Body of pancreas (tissue), 4 donors: ENCODE measurements around the gene SHC1. TPM values are rescaled to one million over a fixed set of nuclear protein-coding genes. Genes with fewer than 3 reads are reported as not detected.

ENCODE experiments used
- ATAC-seq: fragments of 150-250 bp; one replicate; pipeline ENCODE4 v1.9.1; 2016
- DNase-seq, 4 donors: peaks; one replicate each; pipeline ENCODE4 v3.0.0-alpha.2; 2019
- H3K27ac ChIP-seq, 4 donors: fragments of 200-600 bp; sonication (generic); 1 replicate in 3 of 4; 2 replicates in 1 of 4; pipeline versions ENCODE4 v1.5.1 to v1.6.1; 2016 to 2019; ENCODE audit warnings: mild to moderate bottlenecking in 1 of 4, mixed read lengths in 1 of 4, moderate library complexity in 1 of 4
- H3K27me3 ChIP-seq, 2 donors: fragments of 200-600 bp; sonication (generic); one replicate each; pipeline ENCODE4 v1.6.0; 2016; ENCODE audit warnings: mild to moderate bottlenecking in 1 of 2
- H3K36me3 ChIP-seq, 2 donors: fragments of 200-600 bp; sonication (generic); replicated peaks in 1 of 2; 2 replicates each; pipeline ENCODE4 v1.5.1; 2016; ENCODE audit warnings: low read depth in 2 of 2; ENCODE audit not compliant: insufficient read depth in 1 of 2
- H3K4me1 ChIP-seq: fragments of 200-600 bp; sonication (generic); one replicate; pipeline ENCODE4 v1.6.0; 2016
- H3K4me3 ChIP-seq, 2 donors: fragments of 200-600 bp; sonication (generic); 1 replicate in 1 of 2; 2 replicates in 1 of 2; pipeline ENCODE4 v1.5.1; 2016 to 2019
- H3K9me3 ChIP-seq, 3 donors: fragments of 200-600 bp; sonication (generic); 1 replicate in 2 of 3; 2 replicates in 1 of 3; pipeline ENCODE4 v1.5.1; 2016
- CTCF ChIP-seq, 7 experiments: fragments of 450-650 bp in 4 of 7; fragments of 200-600 bp in 3 of 7; sonication (generic) in 3 of 7; IDR thresholded peaks; one replicate each; pipeline ENCODE4 v1.5.1; 2016 to 2019; ENCODE audit warnings: antibody characterized with exemption in 7 of 7
- POLR2A ChIP-seq, 3 donors: fragments of 450-650 bp; IDR thresholded peaks; one replicate each; pipeline ENCODE4 v1.6.1; 2016; ENCODE audit warnings: antibody characterized with exemption in 3 of 3, mild to moderate bottlenecking in 2 of 3
- WGBS, 2 donors: methylation state at CpG; one replicate each; pipeline ENCODE4 v1.1.5; 2017; 5-methylcytosine and 5-hydroxymethylcytosine counted together
- intact Hi-C: fragments of 100-400 bp; cut with DNase I; formaldehyde crosslinking; loops from one replicate; pipeline ENCODE4 v1.15.1; 2023
- total RNA-seq, 2 donors: library from RNA; depleted of rRNA; stranded (reverse); fragments of >200 nt; gene quantifications; one replicate each; pipeline ENCODE4 v1.1.0, GENCODE V29; 2016

The SHC1 gene
- total RNA-seq, 2 donors from 2014 or later: 38.1 to 45.5 TPM

- intact Hi-C loops: no loop called here
- H3K27ac ChIP-seq: peak overlapping the region; percentile 96 to 100 (median 98)
- no peaks in the 10 kb centered on the region for H3K9me3 ChIP-seq
- peaks cover 29% of the 10 kb centered on the region for H3K4me1 ChIP-seq
- H3K36me3 ChIP-seq: no peaks in the 10 kb centered on the region
- WGBS, 2 donors: 1% methylated on average over 36 of the region's 36 CpGs
- peak; percentile 88 to 92 (median 90) for DNase-seq
- ATAC-seq: peak; percentile 85
- H3K27me3 ChIP-seq: no peaks in the 10 kb centered on the region
- H3K4me3 ChIP-seq: peak overlapping the region in 1 of 2 donors; percentile 0
- peak in 1 of 3 donors; percentile 65 for TF ChIP-seq POLR2A (IDR thresholded peaks at IDR 0.05)
- TF ChIP-seq CTCF (IDR thresholded peaks at IDR 0.05): peak in 5 of 7 experiments; percentile 15 to 47 (median 33)
Observed at GRCh38 chr1:154937085-154937987, 33.2 kb downstream of the SHC1 start.

DNA sequence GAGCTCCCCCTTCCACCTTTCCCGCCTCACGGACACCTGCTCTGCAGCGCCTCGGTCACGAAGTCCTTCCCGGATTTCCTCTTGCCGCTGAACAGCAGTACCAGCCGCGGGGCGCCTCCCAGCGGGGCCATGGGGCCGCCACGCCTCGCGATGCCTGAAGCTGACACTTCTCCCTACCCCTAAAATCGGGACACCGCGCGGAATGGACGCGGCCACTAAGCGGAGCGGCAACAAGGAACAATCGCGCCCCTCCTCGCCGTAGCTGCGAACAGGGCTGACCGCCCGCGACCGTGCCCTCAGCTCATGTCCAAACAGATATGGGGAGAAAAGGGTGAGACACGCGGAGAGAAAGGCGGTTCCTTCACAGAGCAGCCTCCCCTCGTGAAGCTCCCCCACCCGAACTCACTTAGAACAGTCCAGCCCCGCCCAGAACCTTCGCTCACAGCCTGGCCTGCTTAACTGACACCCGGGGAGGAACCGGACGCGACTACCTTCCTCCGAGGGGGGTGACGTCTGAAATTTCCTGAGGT is 33.9 kb downstream of the SHC1 start, which contains the start of gene PMVK:
PMVK (minus strand) TSS at position 165 of the 530 bp plus-strand sequence; CDS start at position 131, 34 bp downstream.
- Histone ChIP-seq H3K27me3 (no peaks in the 10 kb centered on the region), H3K9me3 (no peaks in the 10 kb centered on the region), H3K4me3 (peak within 1 kb of the TSS; percentile 30 to 48), H3K4me1 (peaks cover 22% of the 10 kb centered on the region), H3K27ac (peak within 1 kb of the TSS; percentile 96 to 100 (median 98)), H3K36me3 (no peaks in the 10 kb centered on the region)
- WGBS, 2 donors: 0% methylated on average over 45 of the region's 45 CpGs; no CpG with 5 or more reads in 1 of the 2 donors
- TF ChIP-seq CTCF (IDR thresholded peaks at IDR 0.05) (peak in 5 of 7 experiments; percentile 17 to 58 (median 45)), POLR2A (IDR thresholded peaks at IDR 0.05) (peak; percentile 62 to 91 (median 88))
- peak; percentile 91 for ATAC-seq
- DNase-seq: peak; percentile 95 to 97 (median 96)
- intact Hi-C loops: no loop called here

DNA sequence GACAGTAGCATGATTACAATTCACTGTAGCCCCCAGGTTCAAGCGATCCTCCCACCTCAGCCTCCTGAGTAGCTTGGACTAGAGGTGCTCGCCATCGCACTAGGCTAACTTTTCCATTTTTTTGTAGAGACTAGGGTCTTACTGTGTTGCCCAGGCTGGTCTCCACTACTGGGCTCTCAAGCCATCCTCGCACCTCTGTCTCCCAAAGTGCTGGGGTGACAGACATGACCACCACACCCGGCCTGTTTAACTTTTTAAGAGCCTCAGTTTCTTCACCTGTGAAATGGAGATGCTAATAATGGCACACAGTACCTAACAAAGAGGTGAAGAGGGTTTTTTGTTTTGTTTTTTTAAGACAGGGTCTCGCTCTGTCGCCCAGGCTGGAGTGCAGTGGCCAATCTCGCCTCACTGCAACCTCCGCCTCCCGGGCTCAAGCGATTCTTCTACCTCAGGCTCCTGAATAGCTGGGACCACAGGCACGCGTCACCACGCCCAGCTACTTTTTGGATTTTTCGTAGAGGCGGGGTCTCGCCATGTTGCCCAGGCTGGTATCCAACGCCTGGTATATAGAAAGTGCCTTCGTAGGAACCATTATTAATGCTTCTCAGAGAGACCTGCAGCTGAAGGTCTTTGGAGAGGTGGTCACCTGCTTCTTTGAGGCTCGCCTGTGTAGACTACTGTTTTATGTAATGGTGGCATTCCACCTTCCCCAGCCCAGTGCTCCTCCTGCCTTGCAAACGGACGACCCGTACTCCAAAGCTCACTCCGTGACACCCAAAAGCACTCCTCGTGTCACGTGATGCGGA is 34.6 kb downstream of the SHC1 start:
- no peak for ATAC-seq
- peak in 1 of 4 donors; percentile 28 for DNase-seq

More for the DNA sequence above, 34.6 kb downstream of the SHC1 start:
- H3K4me1 ChIP-seq: peaks cover 15% of the 10 kb centered on the region
- TF ChIP-seq POLR2A (IDR thresholded peaks at IDR 0.05) (no peak), CTCF (IDR thresholded peaks at IDR 0.05) (no peak)
- no peaks in the 10 kb centered on the region for H3K9me3 ChIP-seq
- H3K36me3 ChIP-seq: no peaks in the 10 kb centered on the region
- no peaks in the 10 kb centered on the region for H3K27me3 ChIP-seq
- intact Hi-C loops: no loop called here
- peak overlapping the region; percentile 30 to 48 for H3K4me3 ChIP-seq
- peak overlapping the region; percentile 96 to 100 (median 98) for H3K27ac ChIP-seq
- 31 to 39% methylated on average over 23 to 27 of the region's 27 CpGs for WGBS, 2 donors
